Esophagus squamous epithelium (tissue), 5 donors: ENCODE measurements around the gene SH3BP5L. TPM values are rescaled to one million over a fixed set of nuclear protein-coding genes. Genes with fewer than 3 reads are reported as not detected.

Experiments used
- DNase-seq: peaks from one replicate; lab custom pipeline; 2025; lab: John Stamatoyannopoulos, UW
- H3K27ac ChIP-seq, 4 donors: fragments of 200-600 bp; sonication (generic); one replicate each; pipeline ENCODE4 v1.5.1; 2016 to 2019; ENCODE audit warnings: mild to moderate bottlenecking in 1 of 4
- H3K27me3 ChIP-seq, 4 donors: fragments of 200-600 bp; sonication (generic); 1 replicate in 3 of 4; 2 replicates in 1 of 4; pipeline versions ENCODE4 v1.5.1 to v1.6.0; 2017 to 2021; ENCODE audit warnings: antibody characterized with exemption in 1 of 4
- H3K36me3 ChIP-seq, 3 donors: fragments of 200-600 bp; sonication (generic); one replicate each; pipeline ENCODE4 v1.5.1; 2016 to 2019
- H3K4me1 ChIP-seq, 3 donors: fragments of 200-600 bp; sonication (generic); one replicate each; pipeline ENCODE4 v1.5.1; 2017 to 2019
- H3K4me3 ChIP-seq, 4 donors: fragments of 200-600 bp; sonication (generic); 1 replicate in 3 of 4; 2 replicates in 1 of 4; pipeline ENCODE4 v1.5.1; 2016 to 2019; ENCODE audit warnings: mild to moderate bottlenecking in 2 of 4, moderate library complexity in 1 of 4
- H3K9me3 ChIP-seq, 3 donors: fragments of 200-600 bp; sonication (generic); one replicate each; pipeline ENCODE4 v1.5.1; 2016 to 2019
- CTCF ChIP-seq, 6 experiments: fragments of 450-650 bp in 4 of 6; fragments of 200-600 bp in 2 of 6; sonication (generic) in 2 of 6; IDR thresholded peaks; one replicate each; pipeline ENCODE4 v1.5.1; 2016 to 2019; ENCODE audit warnings: antibody characterized with exemption in 6 of 6, mild to moderate bottlenecking in 4 of 6, moderate library complexity in 4 of 6
- POLR2A ChIP-seq, 4 donors: fragments of 450-650 bp; IDR thresholded peaks; one replicate each; pipeline ENCODE4 v1.6.1; 2017; ENCODE audit warnings: antibody characterized with exemption in 4 of 4, mild to moderate bottlenecking in 4 of 4, moderate library complexity in 3 of 4
- WGBS, 2 donors: methylation state at CpG; one replicate each; pipeline ENCODE4 v1.1.5; 2018; 5-methylcytosine and 5-hydroxymethylcytosine counted together
- intact Hi-C: fragments of 100-400 bp; cut with DNase I; formaldehyde crosslinking; loops from one replicate; pipeline ENCODE4 v1.15.0; 2022
- total RNA-seq, 4 donors: library from RNA; depleted of rRNA; stranded (reverse); fragments of >200 nt; gene quantifications; one replicate each; pipeline ENCODE4 v1.1.0, GENCODE V29; 2016
- donor health status: DM: yes; HTN: yes; CAD: no.

SH3BP5L gene
- total RNA-seq, 4 donors from 2014 or later: 19.2 to 23.1 (median 21.9) TPM

GRCh38 chr1:248842781-248843331 lies 17.1 kb upstream of the SH3BP5L start:
- H3K36me3 ChIP-seq: peaks cover 14 to 36% (median 26%) of the 10 kb centered on the region in 3 donors
- H3K9me3 ChIP-seq: no peaks in the 10 kb centered on the region
- H3K4me1 ChIP-seq: peaks cover 16 to 61% (median 37%) of the 10 kb centered on the region in 3 donors
- WGBS, 2 donors: 59% methylated on average over 2 to 4 of the region's 8 CpGs
- H3K27ac ChIP-seq: peak overlapping the region; percentile 76 to 85 (median 82)
- H3K27me3 ChIP-seq: no peaks in the 10 kb centered on the region
- no peak overlapping the region for H3K4me3 ChIP-seq
- intact Hi-C loops: no loop called here
- no peak for DNase-seq
- TF ChIP-seq POLR2A (IDR thresholded peaks at IDR 0.05) (peak in 1 of 4 donors; percentile 30), CTCF (IDR thresholded peaks at IDR 0.05) (no peak)

- intact Hi-C loops: no loop called here
- H3K4me1 ChIP-seq: peaks cover 19 to 68% (median 42%) of the 10 kb centered on the region in 3 donors
Observed at GRCh38 chr1:248841702-248842395, 16.1 kb upstream of the SH3BP5L start.

GRCh38 chr1:248840946-248841345 lies 15.2 kb upstream of the SH3BP5L start:
- H3K4me1 ChIP-seq: peaks cover 19 to 68% (median 42%) of the 10 kb centered on the region in 3 donors
- TF ChIP-seq POLR2A (IDR thresholded peaks at IDR 0.05) (no peak), CTCF (IDR thresholded peaks at IDR 0.05) (no peak)
- WGBS, 2 donors: 79 to 87% methylated on average over 4 of the region's 4 CpGs
- no peak overlapping the region for H3K4me3 ChIP-seq
- H3K36me3 ChIP-seq: peaks cover 0 to 16% (median 10%) of the 10 kb centered on the region in 3 donors
- intact Hi-C loops: no loop called here
- no peak for DNase-seq
- H3K9me3 ChIP-seq: no peaks in the 10 kb centered on the region
- peak overlapping the region in 3 of 4 donors; percentile 76 to 85 (median 81) for H3K27ac ChIP-seq
- H3K27me3 ChIP-seq: no peaks in the 10 kb centered on the region

More at GRCh38 chr1:248841702-248842395, 16.1 kb upstream of the SH3BP5L start:
- H3K27ac ChIP-seq: peak overlapping the region; percentile 76 to 85 (median 82)
- peaks cover 4 to 25% (median 16%) of the 10 kb centered on the region in 3 donors for H3K36me3 ChIP-seq
- 28 to 33% methylated on average over 9 to 12 of the region's 12 CpGs for WGBS, 2 donors
- TF ChIP-seq POLR2A (IDR thresholded peaks at IDR 0.05): no peak
- TF ChIP-seq CTCF (IDR thresholded peaks at IDR 0.05): peak in 5 of 6 experiments; percentile 13 to 62 (median 60)
- H3K9me3 ChIP-seq: no peaks in the 10 kb centered on the region
- no peaks in the 10 kb centered on the region for H3K27me3 ChIP-seq
- no peak overlapping the region for H3K4me3 ChIP-seq
- no peak for DNase-seq

- TF ChIP-seq POLR2A (IDR thresholded peaks at IDR 0.05): no peak
- TF ChIP-seq CTCF (IDR thresholded peaks at IDR 0.05): no peak
Observed at GRCh38 chr1:248839168-248839555, 13.4 kb upstream of the SH3BP5L start.

More at GRCh38 chr1:248839168-248839555, 13.4 kb upstream of the SH3BP5L start:
- WGBS, 2 donors: 9 to 22% methylated on average over 5 to 8 of the region's 10 CpGs
- Histone ChIP-seq H3K36me3 (no peaks in the 10 kb centered on the region), H3K27me3 (no peaks in the 10 kb centered on the region), H3K9me3 (no peaks in the 10 kb centered on the region), H3K4me1 (peaks cover 19 to 61% (median 42%) of the 10 kb centered on the region in 3 donors), H3K4me3 (peak overlapping the region; percentile 80 to 98 (median 91)), H3K27ac (peak overlapping the region; percentile 100)
- no peak for DNase-seq
- intact Hi-C loops: no loop called here
